Measurements from ENCODE around the gene CFAP74. TPM values are rescaled to one million over a fixed set of nuclear protein-coding genes. Genes with fewer than 3 reads are reported as not detected.

The CFAP74 gene
- total and polyA plus RNA-seq, 9 of the 15 experiments (the other 6 are each of a cell fraction or from before 2014, with no cell fraction given) = 0.03 to 0.15 (median 0.05) TPM; not detected in 6

GRCh38 chr1:1980467-1981141 lies 23.0 kb downstream of the CFAP74 start:
- H3K36me3 ChIP-seq (ENCODE audit: control insufficient read depth, insufficient read depth, low read length) = no peaks in the 10 kb centered on the region
- ChIA-PET CTCF (ENCODE audit: low intra/inter-chr PET ratio) (no interaction called here), POLR2A (no interaction called here)
- in situ Hi-C loops (cut with MboI) = no loop called here
- H3K4me3 ChIP-seq = no peak overlapping the region
- H3K9me1 ChIP-seq (ENCODE audit: control insufficient read depth, insufficient read depth, low read length) = no peaks in the 10 kb centered on the region
- no peak overlapping the region for H3K27ac ChIP-seq (ENCODE audit: extremely low read depth, low read depth, low read length)
- DNase-seq (ENCODE audit: extremely low read depth in 1 of 4, low spot score in 3 of 4) (no peak), FAIRE-seq (no peak), ATAC-seq (no peak)
- no peak overlapping the region for H2AFZ ChIP-seq (ENCODE audit: low read depth, low read length)
- WGBS (ENCODE audit: insufficient coverage, low coverage, missing lambda C conversion rate) = 37% methylated on average over 34 of the region's 42 CpGs
- no peaks in the 10 kb centered on the region for H3K79me2 ChIP-seq (ENCODE audit: control insufficient read depth, insufficient read depth, low read length)
- BruUV-seq (replicated peaks) = no TSS peak
- H3K9me3 ChIP-seq (replicated peaks; ENCODE audit: control insufficient read depth, insufficient read depth, low read depth, low read length) = peaks cover 3% of the 10 kb centered on the region; the same call in 1 of the 2 replicates
- H3K9ac ChIP-seq (ENCODE audit: insufficient read depth in 1 of 2, low read depth in 2 of 2, low read length in 2 of 2) = no peak overlapping the region; a peak in 1 of 4 replicates
- H4K20me1 ChIP-seq (replicated peaks; ENCODE audit: control insufficient read depth, insufficient read depth, low read length) = no peaks in the 10 kb centered on the region
- peaks cover 0 to 33% of the 10 kb centered on the region in 2 experiments; a peak in 2 of 5 replicates for H3K4me1 ChIP-seq (replicated peaks in 1 of 2; ENCODE audit: control insufficient read depth in 2 of 2, insufficient read depth in 2 of 2, low read length in 2 of 2)
- intact Hi-C loops (cut with micrococcal nuclease) = no loop called here
- no peak overlapping the region for H3K4me2 ChIP-seq (ENCODE audit: insufficient read depth, low read length)
- H3K27me3 ChIP-seq (ENCODE audit: control insufficient read depth in 2 of 2, insufficient read depth in 2 of 2, low read length in 2 of 2) = peaks cover 26 to 47% of the 10 kb centered on the region in 2 experiments
- TF ChIP-seq NR4A1 (CRISPR knock-in tag; IDR thresholded peaks at IDR 0.05) = no peak
- no peak for TF ChIP-seq NR4A1 (tag; IDR thresholded peaks at IDR 0.05)
- TF ChIP-seq RERE (CRISPR knock-in tag; IDR thresholded peaks at IDR 0.05; ENCODE audit: borderline replicate concordance) = no peak
- TF ChIP-seq, protein P1, sequence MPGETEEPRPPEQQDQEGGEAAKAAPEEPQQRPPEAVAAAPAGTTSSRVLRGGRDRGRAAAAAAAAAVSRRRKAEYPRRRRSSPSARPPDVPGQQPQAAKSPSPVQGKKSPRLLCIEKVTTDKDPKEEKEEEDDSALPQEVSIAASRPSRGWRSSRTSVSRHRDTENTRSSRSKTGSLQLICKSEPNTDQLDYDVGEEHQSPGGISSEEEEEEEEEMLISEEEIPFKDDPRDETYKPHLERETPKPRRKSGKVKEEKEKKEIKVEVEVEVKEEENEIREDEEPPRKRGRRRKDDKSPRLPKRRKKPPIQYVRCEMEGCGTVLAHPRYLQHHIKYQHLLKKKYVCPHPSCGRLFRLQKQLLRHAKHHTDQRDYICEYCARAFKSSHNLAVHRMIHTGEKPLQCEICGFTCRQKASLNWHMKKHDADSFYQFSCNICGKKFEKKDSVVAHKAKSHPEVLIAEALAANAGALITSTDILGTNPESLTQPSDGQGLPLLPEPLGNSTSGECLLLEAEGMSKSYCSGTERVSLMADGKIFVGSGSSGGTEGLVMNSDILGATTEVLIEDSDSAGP (CRISPR knock-in tag; IDR thresholded peaks at IDR 0.05) = no peak
- no peak for TF ChIP-seq ZNF239 (CRISPR knock-in tag; IDR thresholded peaks at IDR 0.05)
- TF ChIP-seq ADNP (tag; IDR thresholded peaks at IDR 0.05) = no peak
- no peak for TF ChIP-seq ZNF324 (CRISPR knock-in tag; IDR thresholded peaks at IDR 0.05)
- no peak for TF ChIP-seq E2F8 (IDR thresholded peaks at IDR 0.05; ENCODE audit: low read depth, partially characterized antibody)
- TF ChIP-seq PHB2 (IDR thresholded peaks at IDR 0.05; ENCODE audit: low read depth) = no peak
- no peak for TF ChIP-seq E2F4 (CRISPR knock-in tag; IDR thresholded peaks at IDR 0.05; ENCODE audit: low read depth)
- no peak for TF ChIP-seq FOXK1 (CRISPR knock-in tag; IDR thresholded peaks at IDR 0.05; ENCODE audit: borderline replicate concordance)
